Measurements from ENCODE around the gene NUAK2. TPM values are rescaled to one million over a fixed set of nuclear protein-coding genes. Genes with fewer than 3 reads are reported as not detected.
A peak's percentile ranks its signal among the peaks of the same experiment; 100 is the strongest.
"Not testable (repeated sequence)": the region's sequence is repeated elsewhere in the genome, so short reads cannot be mapped to it uniquely, and the experiment has no call there.

The NUAK2 gene
- total RNA-seq, 2 donors from 2014 or later, result 1.2 to 2.9 TPM

- H3K36me3 Mint-ChIP-seq (ENCODE audit: low read depth), result peaks cover 6% of the 10 kb centered on the region
- no peaks in the 10 kb centered on the region for H3K27me3 Mint-ChIP-seq
- ATAC-seq (replicated peaks), result peak; percentile 59
- H3K4me3 Mint-ChIP-seq, result peak overlapping the region; percentile 58
- peak overlapping the region; percentile 94 for H3K27ac Mint-ChIP-seq
- H3K4me1 Mint-ChIP-seq, result peaks cover 34% of the 10 kb centered on the region
- H3K9me3 Mint-ChIP-seq, result no peaks in the 10 kb centered on the region
These were observed 36.0 kb downstream of the NUAK2 start for GRCh38 chr1:205285381-205286101.

GRCh38 chr1:205284420-205285144 is 37.0 kb downstream of the NUAK2 start:
- ATAC-seq (replicated peaks), result peak; percentile 66
- H3K4me1 Mint-ChIP-seq, result peaks cover 38% of the 10 kb centered on the region
- H3K36me3 Mint-ChIP-seq (ENCODE audit: low read depth), result peaks cover 6% of the 10 kb centered on the region
- H3K9me3 Mint-ChIP-seq, result no peaks in the 10 kb centered on the region
- H3K4me3 Mint-ChIP-seq, result peak overlapping the region; percentile 58
- H3K27me3 Mint-ChIP-seq, result no peaks in the 10 kb centered on the region
- H3K27ac Mint-ChIP-seq, result peak overlapping the region; percentile 94

GRCh38 chr1:205283270-205284147 is 38.0 kb downstream of the NUAK2 start:
- H3K4me1 Mint-ChIP-seq, result peaks cover 47% of the 10 kb centered on the region
- H3K27me3 Mint-ChIP-seq, result no peaks in the 10 kb centered on the region
- H3K4me3 Mint-ChIP-seq, result peak overlapping the region; percentile 9
- no peaks in the 10 kb centered on the region for H3K9me3 Mint-ChIP-seq
- no peak for ATAC-seq (replicated peaks)
- peaks cover 6% of the 10 kb centered on the region for H3K36me3 Mint-ChIP-seq (ENCODE audit: low read depth)
- H3K27ac Mint-ChIP-seq, result no peak overlapping the region

GRCh38 chr1:205280666-205281395 is 40.7 kb downstream of the NUAK2 start:
- not testable (repeated sequence) for ATAC-seq (replicated peaks); H3K27ac Mint-ChIP-seq; H3K9me3 Mint-ChIP-seq; H3K4me3 Mint-ChIP-seq; H3K36me3 Mint-ChIP-seq (ENCODE audit: low read depth); H3K27me3 Mint-ChIP-seq
- H3K4me1 Mint-ChIP-seq, result peaks cover 32% of the 10 kb centered on the region

GRCh38 chr1:205279986-205280385 is 41.6 kb downstream of the NUAK2 start:
- no peak for ATAC-seq (replicated peaks)
- no peaks in the 10 kb centered on the region for H3K27me3 Mint-ChIP-seq

GRCh38 chr1:205276689-205277065 is 44.9 kb downstream of the NUAK2 start:
- Mint-ChIP-seq H3K4me1 (peaks cover 17% of the 10 kb centered on the region), H3K9me3 (no peaks in the 10 kb centered on the region), H3K4me3 (no peak overlapping the region), H3K27ac (no peak overlapping the region), H3K36me3 (ENCODE audit: low read depth) (no peaks in the 10 kb centered on the region), H3K27me3 (no peaks in the 10 kb centered on the region)
- ATAC-seq (replicated peaks), result no peak

More at GRCh38 chr1:205279986-205280385, 41.6 kb downstream of the NUAK2 start:
- Mint-ChIP-seq H3K36me3 (ENCODE audit: low read depth) (no peaks in the 10 kb centered on the region), H3K4me3 (no peak overlapping the region), H3K9me3 (no peaks in the 10 kb centered on the region), H3K27ac (no peak overlapping the region), H3K4me1 (peaks cover 24% of the 10 kb centered on the region)

- Mint-ChIP-seq H3K4me3 (no peak overlapping the region), H3K9me3 (no peaks in the 10 kb centered on the region), H3K4me1 (peaks cover 17% of the 10 kb centered on the region), H3K27ac (no peak overlapping the region), H3K36me3 (ENCODE audit: low read depth) (no peaks in the 10 kb centered on the region), H3K27me3 (no peaks in the 10 kb centered on the region)
- ATAC-seq (replicated peaks), result no peak
These were observed 45.4 kb downstream of the NUAK2 start for GRCh38 chr1:205275916-205276688.

GRCh38 chr1:205275133-205275532 is 46.4 kb downstream of the NUAK2 start:
- H3K9me3 Mint-ChIP-seq, result no peaks in the 10 kb centered on the region
- H3K4me3 Mint-ChIP-seq, result no peak overlapping the region
- ATAC-seq (replicated peaks), result no peak
- no peaks in the 10 kb centered on the region for H3K27me3 Mint-ChIP-seq
- H3K36me3 Mint-ChIP-seq (ENCODE audit: low read depth), result no peaks in the 10 kb centered on the region
- no peak overlapping the region for H3K27ac Mint-ChIP-seq
- H3K4me1 Mint-ChIP-seq, result peaks cover 18% of the 10 kb centered on the region

GRCh38 chr1:205274041-205274691 is 47.4 kb downstream of the NUAK2 start:
- peaks cover 13% of the 10 kb centered on the region for H3K4me1 Mint-ChIP-seq
- ATAC-seq (replicated peaks), result no peak
- H3K9me3 Mint-ChIP-seq, result no peaks in the 10 kb centered on the region
- H3K4me3 Mint-ChIP-seq, result peak overlapping the region; percentile 10
- no peaks in the 10 kb centered on the region for H3K27me3 Mint-ChIP-seq
- H3K27ac Mint-ChIP-seq, result no peak overlapping the region
- no peaks in the 10 kb centered on the region for H3K36me3 Mint-ChIP-seq (ENCODE audit: low read depth)

- no peaks in the 10 kb centered on the region for H3K27me3 Mint-ChIP-seq
These were observed 48.0 kb downstream of the NUAK2 start for GRCh38 chr1:205273551-205273982.

GRCh38 chr1:205272536-205272935 is 49.0 kb downstream of the NUAK2 start:
- Mint-ChIP-seq H3K4me3 (no peak overlapping the region), H3K4me1 (peaks cover 4% of the 10 kb centered on the region), H3K27ac (no peak overlapping the region), H3K27me3 (no peaks in the 10 kb centered on the region), H3K36me3 (ENCODE audit: low read depth) (no peaks in the 10 kb centered on the region), H3K9me3 (no peaks in the 10 kb centered on the region)
- ATAC-seq (replicated peaks), result no peak

More at GRCh38 chr1:205273551-205273982, 48.0 kb downstream of the NUAK2 start:
- ATAC-seq (replicated peaks), result peak; percentile 88
- Mint-ChIP-seq H3K4me1 (peaks cover 9% of the 10 kb centered on the region), H3K27ac (no peak overlapping the region), H3K36me3 (ENCODE audit: low read depth) (no peaks in the 10 kb centered on the region), H3K9me3 (no peaks in the 10 kb centered on the region), H3K4me3 (peak overlapping the region; percentile 10)

GRCh38 chr1:205271745-205272144 is 49.8 kb downstream of the NUAK2 start:
- H3K36me3 Mint-ChIP-seq (ENCODE audit: low read depth), result no peaks in the 10 kb centered on the region
- no peak overlapping the region for H3K4me3 Mint-ChIP-seq
- no peaks in the 10 kb centered on the region for H3K9me3 Mint-ChIP-seq
- H3K27ac Mint-ChIP-seq, result no peak overlapping the region
- H3K27me3 Mint-ChIP-seq, result no peaks in the 10 kb centered on the region
- H3K4me1 Mint-ChIP-seq, result peaks cover 4% of the 10 kb centered on the region
- no peak for ATAC-seq (replicated peaks)

GRCh38 chr1:205271277-205271676 is 50.3 kb downstream of the NUAK2 start:
- Mint-ChIP-seq H3K36me3 (ENCODE audit: low read depth) (no peaks in the 10 kb centered on the region), H3K27me3 (no peaks in the 10 kb centered on the region)
- no peak for ATAC-seq (replicated peaks)

More at GRCh38 chr1:205271277-205271676, 50.3 kb downstream of the NUAK2 start:
- H3K9me3 Mint-ChIP-seq, result no peaks in the 10 kb centered on the region
- no peak overlapping the region for H3K4me3 Mint-ChIP-seq
- H3K4me1 Mint-ChIP-seq, result peaks cover 4% of the 10 kb centered on the region
- H3K27ac Mint-ChIP-seq, result peak overlapping the region; percentile 15
